GM18507 (cell line): ENCODE measurements around the gene SLFNL1.

Experiments
- DNase-seq: peaks from one replicate; pipeline ENCODE4 v3.0.0; 2011; ENCODE audit warnings: low read depth; ENCODE audit not compliant: insufficient read length; ENCODE audit errors: extremely low spot score
- FAIRE-seq: peaks from 2 replicates; lab custom pipeline; 2011; peaks lifted over from hg19 to GRCh38; lab: Jason Lieb, UNC

Gene SLFNL1

GRCh38 chr1:41021526-41022308 lies at the start of gene SLFNL1:
Gene SLFNL1, minus strand, starts transcription at chr1:41021725. Its CDS starts 1,065 bp downstream, at chr1:41020660.
- DNase-seq, result no peak
- no peak for FAIRE-seq

DNA sequence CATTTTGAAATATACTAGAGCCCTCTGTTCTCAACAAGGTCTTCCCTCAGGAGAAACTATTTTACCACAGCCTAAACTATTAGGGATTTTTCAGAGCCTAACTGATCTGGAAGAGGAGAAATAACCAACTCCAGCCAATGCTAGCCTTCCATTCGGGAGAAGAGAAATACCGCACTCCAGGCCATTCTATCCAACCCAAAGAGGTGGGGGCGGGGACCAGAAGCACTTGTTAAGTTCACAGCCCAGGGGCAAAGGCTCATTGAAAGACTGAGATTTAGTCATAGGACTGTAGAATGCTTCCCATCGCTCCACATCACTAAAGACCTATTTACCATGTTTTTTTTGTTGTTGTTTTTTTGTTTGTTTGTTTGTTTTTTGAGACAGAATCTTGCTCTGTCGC lies 35.4 kb upstream of the SLFNL1 start:
- no peak for DNase-seq
- FAIRE-seq, result no peak

DNA sequence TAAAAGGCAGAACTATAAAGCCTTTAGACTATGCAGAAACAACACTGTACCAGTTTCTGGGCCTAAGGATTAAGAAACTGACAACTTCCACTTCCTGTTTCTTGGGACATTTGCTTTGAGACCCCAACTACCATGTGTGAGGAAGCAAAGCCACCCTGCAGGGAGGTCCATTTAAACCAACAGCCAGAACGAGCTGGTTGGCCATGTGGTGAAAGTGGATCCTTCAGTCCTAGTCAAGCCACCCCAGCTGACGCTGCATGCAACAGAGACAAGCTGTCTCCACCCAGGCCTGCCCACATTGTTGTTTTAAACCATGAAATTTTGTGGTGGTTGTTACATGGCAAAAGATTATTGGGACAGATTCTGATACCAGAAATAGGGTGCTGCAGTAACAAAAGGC lies 31.8 kb upstream of the SLFNL1 start:
- FAIRE-seq (no peak), DNase-seq (no peak)

GRCh38 chr1:41051022-41051421 lies 29.5 kb upstream of the SLFNL1 start:
- FAIRE-seq (no peak), DNase-seq (no peak)

GRCh38 chr1:41048540-41048939 lies 27.0 kb upstream of the SLFNL1 start:
- DNase-seq (no peak), FAIRE-seq (no peak)

DNA sequence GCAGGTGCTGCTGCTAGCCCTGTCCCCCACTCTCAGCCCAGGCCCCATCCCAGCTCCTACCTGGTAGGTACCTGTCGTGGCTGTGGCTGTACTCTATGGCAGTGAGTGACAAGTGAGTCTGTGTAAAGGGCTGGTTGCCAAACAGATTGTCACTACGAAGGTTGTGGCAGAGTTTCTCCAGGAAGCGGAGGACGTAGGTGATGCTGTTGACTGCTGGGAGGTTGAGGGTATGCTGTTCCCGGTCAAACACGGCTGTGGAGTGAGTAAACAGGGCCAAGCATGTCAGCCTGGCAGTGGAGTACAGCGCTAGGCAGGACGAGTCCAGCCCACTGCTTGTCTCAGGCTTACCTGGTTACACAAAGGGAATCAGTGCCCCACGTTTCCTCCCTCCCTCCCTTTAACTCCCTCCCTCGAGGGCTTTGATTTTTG lies 24.8 kb upstream of the SLFNL1 start:
- DNase-seq (no peak), FAIRE-seq (no peak)

DNA sequence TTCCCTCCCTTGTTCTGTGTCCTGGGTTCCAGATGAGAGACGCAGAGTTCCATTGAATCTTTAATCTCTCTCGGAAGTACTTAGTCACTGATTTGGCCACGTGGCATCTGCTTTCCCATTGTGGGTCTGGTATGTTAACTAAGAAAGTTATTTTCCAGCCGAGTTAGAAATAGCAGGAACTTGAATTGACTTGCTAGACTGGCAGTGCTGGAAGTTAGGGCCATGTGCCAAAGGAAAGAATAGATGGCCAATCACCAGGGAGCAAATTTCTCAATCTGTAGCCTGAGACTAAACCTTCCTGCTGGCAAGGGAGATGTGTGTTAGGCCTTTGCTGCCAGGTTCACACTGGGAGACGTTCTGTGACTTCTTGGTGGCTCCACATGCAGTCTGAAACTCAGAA lies 24.2 kb upstream of the SLFNL1 start:
- FAIRE-seq, result no peak
- no peak for DNase-seq

DNA sequence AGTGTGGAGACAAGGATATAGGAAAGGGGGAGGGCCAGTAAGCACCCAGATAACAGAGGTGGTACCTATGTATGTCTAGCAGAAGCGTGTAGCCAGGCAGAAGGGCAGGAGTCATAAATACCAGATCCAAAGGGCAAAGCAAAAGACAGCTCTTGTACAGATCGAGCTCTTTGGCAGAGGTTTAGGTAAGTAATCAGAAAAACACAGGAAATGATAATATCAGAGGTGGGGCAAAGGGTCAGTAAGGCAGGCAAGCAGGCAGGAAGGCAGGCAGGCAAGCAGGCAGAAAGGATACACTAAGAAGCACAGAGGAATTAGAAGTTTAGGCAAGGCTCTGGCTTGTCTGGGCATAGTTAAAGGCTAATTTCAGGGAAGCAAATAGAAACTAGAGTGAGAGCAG lies 22.7 kb upstream of the SLFNL1 start:
- FAIRE-seq (no peak), DNase-seq (no peak)

DNA sequence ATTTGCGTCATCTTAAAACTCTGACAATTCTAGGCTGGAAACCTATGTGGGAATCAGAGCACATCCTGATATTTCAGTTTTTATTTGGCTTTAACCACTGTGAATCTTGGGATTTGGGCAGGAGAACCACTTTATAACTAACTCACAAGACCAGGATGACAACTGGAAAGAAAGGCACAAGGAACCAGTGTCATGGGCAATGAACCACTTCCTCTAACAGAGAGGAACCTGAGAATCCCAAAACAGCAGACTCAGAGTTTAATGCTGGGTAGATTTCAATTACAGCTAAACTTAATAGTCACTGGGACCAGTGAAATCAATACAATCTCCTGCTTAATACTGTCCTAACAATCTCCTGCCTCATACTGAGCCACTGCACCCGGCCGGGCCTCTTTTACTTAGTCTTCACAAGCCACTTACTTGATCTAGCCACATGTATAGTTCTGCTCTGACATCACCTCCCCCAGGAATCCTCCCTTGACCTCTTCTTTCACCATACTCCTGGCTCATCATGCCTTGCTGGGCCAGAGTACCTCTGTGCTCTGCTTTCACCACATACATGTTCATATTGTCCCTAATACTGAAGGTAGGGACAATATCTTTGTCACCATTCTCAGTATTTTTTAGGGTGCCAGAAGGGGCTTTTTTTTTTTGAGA lies 20.2 kb upstream of the SLFNL1 start:
- DNase-seq, result no peak
- no peak for FAIRE-seq

DNA sequence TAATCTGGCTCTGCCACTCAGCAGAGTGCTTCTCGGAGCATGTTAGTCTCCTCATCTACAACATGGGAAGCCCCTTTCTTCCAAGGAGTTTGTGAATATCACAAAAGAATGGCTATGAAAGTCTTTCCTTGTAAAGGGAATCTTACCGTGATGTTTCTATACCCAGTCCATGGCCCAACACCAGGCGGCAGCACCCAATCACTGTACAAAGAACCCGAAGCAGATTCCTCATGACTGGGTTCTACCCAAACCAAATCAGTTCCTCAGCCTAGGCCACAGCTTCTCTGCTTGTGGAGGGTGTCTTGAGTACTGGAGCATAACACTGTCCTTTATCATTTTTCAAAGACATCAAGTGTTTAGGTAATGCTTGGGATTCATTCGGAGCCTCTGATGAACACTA lies 16.6 kb upstream of the SLFNL1 start:
- FAIRE-seq, result no peak
- no peak for DNase-seq

- DNase-seq, result no peak
- FAIRE-seq, result no peak
Measured at GRCh38 chr1:41037116-41037903, 15.8 kb upstream of the SLFNL1 start.

GRCh38 chr1:41033272-41033671 lies 11.7 kb upstream of the SLFNL1 start:
- FAIRE-seq (no peak), DNase-seq (no peak)

DNA sequence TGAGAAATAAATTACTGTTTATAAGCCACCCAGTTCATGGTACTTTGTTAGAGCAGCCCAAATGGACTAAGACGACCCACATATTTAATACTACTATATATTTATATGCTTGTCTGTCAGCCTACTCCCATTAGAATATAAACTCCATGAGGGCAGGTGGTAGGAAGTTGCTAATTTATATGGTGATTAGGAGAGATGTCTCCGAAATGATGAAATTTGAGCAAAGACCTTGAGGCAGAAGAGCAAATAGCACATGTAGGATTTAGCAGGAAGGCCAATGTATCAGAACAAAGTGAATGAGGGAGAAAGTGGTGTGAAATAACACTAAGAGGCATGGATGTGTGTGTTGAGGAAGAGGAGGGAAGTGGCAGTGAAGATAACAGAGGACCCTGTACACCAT lies 10.6 kb upstream of the SLFNL1 start:
- FAIRE-seq (no peak), DNase-seq (no peak)

DNA sequence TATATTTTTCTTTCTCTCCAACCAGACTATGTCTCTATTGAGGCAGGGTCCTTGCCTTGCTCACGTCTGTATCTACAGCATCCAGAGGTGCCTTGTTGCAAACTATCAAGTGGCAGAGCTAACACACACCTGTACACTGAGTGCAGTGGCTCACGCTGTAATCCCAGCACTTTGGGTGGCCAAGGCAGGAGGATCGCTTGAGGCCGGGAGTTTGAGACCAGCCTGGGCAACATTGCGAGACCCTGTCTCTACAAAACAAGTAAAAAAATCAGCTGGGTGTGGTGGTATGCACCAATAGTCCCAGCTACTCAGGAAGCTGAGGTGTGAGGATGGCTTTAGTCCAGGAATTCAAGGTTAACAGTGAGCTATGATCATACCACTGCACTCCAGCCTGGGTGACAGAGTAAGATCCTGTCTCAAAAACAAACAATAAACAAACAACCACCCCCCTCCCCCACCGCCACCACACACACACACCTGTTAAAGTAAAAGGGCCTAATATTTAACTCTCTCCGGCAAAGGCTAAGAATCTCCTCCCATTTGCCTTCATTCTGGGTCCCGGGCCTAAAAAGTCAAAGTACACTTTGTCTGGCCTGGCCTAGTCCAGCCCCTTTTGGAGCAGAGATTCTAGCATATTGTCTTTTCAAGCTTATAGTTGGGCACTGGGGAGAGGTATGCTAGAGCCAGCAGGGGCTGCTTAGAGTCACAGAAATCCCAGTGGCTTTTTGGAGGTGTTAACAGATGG lies 9.5 kb upstream of the SLFNL1 start:
- FAIRE-seq (no peak), DNase-seq (no peak)

DNA sequence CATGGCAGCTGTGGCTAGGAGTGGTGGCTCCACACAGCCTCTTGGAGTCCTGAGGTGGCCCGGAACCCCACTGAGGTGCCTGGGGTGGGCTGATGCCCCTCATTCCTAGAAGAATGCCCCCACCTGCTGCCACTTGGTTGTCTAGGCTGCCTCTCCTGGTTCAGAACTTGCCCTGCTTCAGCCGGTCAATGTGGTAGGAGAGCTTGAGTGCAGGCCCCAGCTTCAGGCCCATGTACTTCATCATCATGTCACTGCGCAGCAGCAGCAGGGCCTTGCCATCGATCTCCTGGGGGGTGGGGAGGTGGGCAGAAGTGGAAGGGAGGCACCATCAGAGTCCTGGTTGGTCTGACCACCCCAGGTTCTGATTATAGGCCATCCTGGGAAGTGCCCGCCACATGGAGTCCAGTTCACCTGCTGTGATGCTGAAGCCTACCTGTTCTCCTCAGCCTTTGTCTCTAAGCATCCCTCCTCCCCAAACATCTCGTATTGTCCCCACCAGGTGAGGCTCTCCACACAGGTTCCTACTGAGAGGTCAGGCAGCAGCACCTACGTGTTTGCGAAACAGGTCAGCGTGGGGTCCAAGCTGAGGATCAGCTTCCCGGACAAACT lies 6.6 kb upstream of the SLFNL1 start:
- DNase-seq, result no peak
- FAIRE-seq, result no peak

DNA sequence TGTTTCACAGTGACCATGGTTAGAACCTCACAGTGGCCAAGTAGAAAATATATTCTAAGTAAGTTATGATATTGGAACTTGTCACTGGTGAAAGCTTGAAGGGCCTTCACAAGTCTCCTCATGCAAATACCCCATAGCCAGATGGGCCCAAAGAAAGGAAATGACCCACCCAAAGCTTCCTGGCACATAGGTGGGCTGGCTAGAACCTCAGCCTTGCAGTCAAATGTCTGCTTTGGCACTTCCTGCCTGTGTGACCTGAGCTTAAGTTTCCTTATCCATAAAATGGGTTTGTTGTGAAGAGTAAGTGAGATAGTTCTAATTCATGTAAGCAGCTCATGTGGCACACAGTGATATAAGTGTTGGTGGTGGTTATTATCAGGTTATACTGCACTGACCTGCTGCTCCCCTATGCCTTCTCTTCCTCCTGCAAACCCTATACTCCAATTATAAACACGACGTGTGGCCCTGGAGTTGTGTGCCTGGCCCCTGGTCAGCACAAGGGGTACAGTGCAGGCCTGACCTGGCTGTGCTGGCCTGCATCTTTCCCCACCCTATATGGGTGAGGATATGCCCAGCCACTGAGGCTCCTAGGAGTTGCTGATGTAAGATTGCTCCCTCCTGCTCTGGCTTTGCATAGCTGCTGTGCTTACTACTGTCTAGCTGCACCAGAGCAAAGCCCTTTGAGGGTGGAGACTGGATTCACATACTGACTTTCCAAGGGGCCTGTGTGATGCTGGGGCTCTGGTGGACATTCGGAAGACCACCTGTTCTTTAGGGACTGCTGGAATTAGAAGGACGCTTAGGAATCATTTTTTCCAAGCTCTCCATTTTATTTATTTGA lies 4.7 kb upstream of the SLFNL1 start:
- no peak for DNase-seq
- no peak for FAIRE-seq

GRCh38 chr1:41024953-41025352 lies 3.4 kb upstream of the SLFNL1 start:
- DNase-seq (no peak), FAIRE-seq (no peak)

- no peak for DNase-seq
- FAIRE-seq, result no peak
Measured at GRCh38 chr1:41023279-41023990, 1.9 kb upstream of the SLFNL1 start.
